Muscle layer of duodenum (tissue), 2 donors: ENCODE results near the gene APCDD1.

Experiments
- H3K27ac ChIP-seq: one replicate; pipeline ENCODE4 v1.7.0; 2013; ENCODE audit warnings: mild to moderate bottlenecking, low read length
- H3K27me3 ChIP-seq: one replicate; pipeline ENCODE4 v1.7.0; 2013; ENCODE audit warnings: low read depth, mild to moderate bottlenecking, control low read depth, low read length
- H3K36me3 ChIP-seq, 2 donors: one replicate each; pipeline ENCODE4 v1.7.0; 2013; ENCODE audit warnings: low read length in 2 of 2, control low read depth in 1 of 2, mild to moderate bottlenecking in 1 of 2; ENCODE audit not compliant: insufficient read depth in 2 of 2, control insufficient read depth in 1 of 2
- H3K4me1 ChIP-seq, 2 donors: one replicate each; pipeline ENCODE4 v1.7.0; 2013; ENCODE audit warnings: low read length in 2 of 2, mild to moderate bottlenecking in 2 of 2, control low read depth in 1 of 2, moderate library complexity in 1 of 2; ENCODE audit not compliant: insufficient read depth in 2 of 2, control insufficient read depth in 1 of 2
- H3K4me3 ChIP-seq, 2 donors: one replicate each; pipeline ENCODE4 v1.7.0; 2013; ENCODE audit warnings: low read length in 2 of 2, low read depth in 1 of 2, mild to moderate bottlenecking in 1 of 2
- H3K9me3 ChIP-seq, 2 donors: one replicate each; pipeline ENCODE4 v1.7.0; 2013; ENCODE audit warnings: low read length in 2 of 2, control low read depth in 1 of 2, mild to moderate bottlenecking in 1 of 2; ENCODE audit not compliant: control insufficient read depth in 1 of 2
- donor health status: healthy.

Gene APCDD1

GRCh38 chr18:10454681-10455557, 484 bp downstream of the APCDD1 start:
- Histone ChIP-seq H3K9me3 (no peaks in the 10 kb centered on the region), H3K36me3 (no peaks in the 10 kb centered on the region), H3K27me3 (no peaks in the 10 kb centered on the region), H3K27ac (no peak overlapping the region), H3K4me1 (peaks cover 0 to 3% of the 10 kb centered on the region in 2 donors), H3K4me3 (peak overlapping the region; percentile 64 to 73)

GRCh38 chr18:10455726-10456453, 1.5 kb downstream of the APCDD1 start:
- Histone ChIP-seq H3K36me3 (no peaks in the 10 kb centered on the region), H3K27me3 (no peaks in the 10 kb centered on the region), H3K9me3 (no peaks in the 10 kb centered on the region), H3K4me3 (peak overlapping the region; percentile 64 to 73), H3K4me1 (peaks cover 0 to 3% of the 10 kb centered on the region in 2 donors), H3K27ac (no peak overlapping the region)

DNA sequence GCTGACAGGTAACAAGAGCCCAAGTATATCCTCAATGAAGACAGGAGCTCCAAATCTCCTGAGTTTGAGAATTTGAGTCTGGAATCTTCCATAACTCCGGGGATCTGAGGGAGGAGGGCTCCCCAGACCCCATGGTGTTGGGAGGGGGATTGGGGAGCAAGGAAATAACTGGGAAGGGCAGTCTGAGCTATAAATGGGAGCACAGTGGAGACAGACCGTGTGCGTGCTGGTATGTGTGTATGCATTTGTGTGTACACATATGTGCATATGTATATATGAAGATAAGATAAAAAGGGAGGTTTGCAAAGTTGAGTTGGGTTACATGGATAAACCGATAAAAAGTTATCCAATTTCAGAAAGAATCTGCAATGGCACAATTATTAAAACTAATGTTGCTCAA, 2.3 kb downstream of the APCDD1 start:
- Histone ChIP-seq H3K36me3 (no peaks in the 10 kb centered on the region), H3K4me3 (peak overlapping the region; percentile 64 to 73), H3K9me3 (no peaks in the 10 kb centered on the region), H3K27me3 (no peaks in the 10 kb centered on the region), H3K27ac (no peak overlapping the region), H3K4me1 (peaks cover 0 to 3% of the 10 kb centered on the region in 2 donors)

DNA sequence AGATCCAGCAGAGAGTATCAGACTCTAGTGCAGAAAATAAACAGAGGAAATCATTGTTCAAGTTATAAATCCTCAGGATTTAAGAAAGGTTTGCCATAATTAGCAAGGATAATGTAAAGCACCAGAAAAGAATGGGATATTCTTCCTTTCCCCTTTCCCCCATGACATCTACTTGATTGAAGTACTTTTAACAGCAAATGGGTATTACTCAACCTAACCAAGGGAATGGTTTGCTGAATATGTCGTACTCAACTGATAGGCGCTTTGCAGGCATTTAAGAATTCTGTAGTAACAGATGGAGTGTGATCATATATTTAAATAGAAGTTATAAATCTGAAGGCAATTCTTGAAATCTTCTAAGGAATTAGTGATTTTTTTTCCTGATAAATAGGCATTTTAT, 2.7 kb downstream of the APCDD1 start:
- no peaks in the 10 kb centered on the region for H3K36me3 ChIP-seq
- H3K27me3 ChIP-seq = no peaks in the 10 kb centered on the region
- H3K4me3 ChIP-seq = peak overlapping the region; percentile 64 to 73
- no peaks in the 10 kb centered on the region for H3K9me3 ChIP-seq
- H3K4me1 ChIP-seq = peaks cover 0 to 3% of the 10 kb centered on the region in 2 donors
- H3K27ac ChIP-seq = no peak overlapping the region

DNA sequence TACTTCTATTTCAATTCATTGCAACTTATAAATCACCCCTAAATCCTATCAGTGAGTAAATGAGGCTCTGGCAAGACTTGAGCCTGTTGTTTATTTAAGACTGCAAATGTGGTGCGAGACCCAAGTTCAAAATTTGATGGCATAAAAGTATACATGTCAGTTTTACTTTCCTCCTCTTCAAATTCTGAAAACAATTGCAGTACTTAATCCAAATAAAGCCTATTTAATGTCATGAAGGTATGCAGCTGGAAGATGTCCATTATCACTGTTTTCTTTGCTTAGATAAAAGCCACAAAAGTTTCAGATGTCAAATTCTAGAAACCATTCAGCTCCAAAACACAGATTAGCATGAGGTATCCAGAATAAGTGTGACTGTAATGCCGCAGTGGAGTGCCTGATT, 3.3 kb downstream of the APCDD1 start:
- no peak overlapping the region for H3K27ac ChIP-seq
- H3K36me3 ChIP-seq = no peaks in the 10 kb centered on the region
- no peaks in the 10 kb centered on the region for H3K9me3 ChIP-seq
- no peak overlapping the region for H3K4me3 ChIP-seq
- peaks cover 0 to 3% of the 10 kb centered on the region in 2 donors for H3K4me1 ChIP-seq
- H3K27me3 ChIP-seq = no peaks in the 10 kb centered on the region

- Histone ChIP-seq H3K4me1 (peaks cover 0 to 3% of the 10 kb centered on the region in 2 donors), H3K4me3 (no peak overlapping the region), H3K27me3 (no peaks in the 10 kb centered on the region), H3K27ac (no peak overlapping the region), H3K36me3 (no peaks in the 10 kb centered on the region), H3K9me3 (no peaks in the 10 kb centered on the region)
Observed at GRCh38 chr18:10458691-10459090, 4.3 kb downstream of the APCDD1 start.

- Histone ChIP-seq H3K27ac (no peak overlapping the region), H3K9me3 (no peaks in the 10 kb centered on the region), H3K27me3 (no peaks in the 10 kb centered on the region), H3K36me3 (no peaks in the 10 kb centered on the region), H3K4me3 (no peak overlapping the region), H3K4me1 (no peaks in the 10 kb centered on the region)
Observed at GRCh38 chr18:10459587-10459986, 5.2 kb downstream of the APCDD1 start.

DNA sequence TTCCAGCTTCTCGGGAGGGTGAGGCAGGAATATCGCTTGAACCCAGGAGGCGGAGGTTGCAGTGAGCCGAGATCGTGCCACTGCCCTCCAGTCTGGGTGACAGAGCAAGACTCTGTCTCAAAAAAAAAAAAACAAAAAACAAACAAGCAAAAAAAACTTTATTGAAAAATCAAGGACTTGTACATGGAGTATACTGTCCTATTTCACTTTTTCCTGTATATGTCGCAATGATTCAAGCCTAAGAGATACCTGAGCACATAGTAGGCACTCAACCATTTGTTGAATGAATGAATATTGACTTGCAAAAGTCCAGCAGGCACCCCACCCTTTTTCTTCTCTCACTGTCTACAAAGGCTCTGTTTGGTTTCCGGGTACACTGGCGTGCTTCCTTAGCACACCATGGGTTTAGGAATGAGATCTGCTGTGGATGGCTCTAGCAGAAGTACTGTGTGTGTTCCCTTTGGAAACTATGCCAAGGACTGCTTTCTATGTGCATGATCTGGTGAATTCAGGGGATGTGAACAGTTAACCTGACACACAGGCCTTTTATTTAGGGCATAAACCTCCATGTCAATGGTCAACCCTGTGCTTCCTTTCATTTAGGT, 6.1 kb downstream of the APCDD1 start:
- Histone ChIP-seq H3K36me3 (no peaks in the 10 kb centered on the region), H3K4me1 (no peaks in the 10 kb centered on the region), H3K27ac (no peak overlapping the region), H3K4me3 (no peak overlapping the region), H3K27me3 (no peaks in the 10 kb centered on the region), H3K9me3 (no peaks in the 10 kb centered on the region)

GRCh38 chr18:10461989-10462388, 7.6 kb downstream of the APCDD1 start:
- Histone ChIP-seq H3K9me3 (no peaks in the 10 kb centered on the region), H3K27me3 (no peaks in the 10 kb centered on the region), H3K4me1 (no peaks in the 10 kb centered on the region), H3K4me3 (no peak overlapping the region), H3K27ac (no peak overlapping the region), H3K36me3 (no peaks in the 10 kb centered on the region)

DNA sequence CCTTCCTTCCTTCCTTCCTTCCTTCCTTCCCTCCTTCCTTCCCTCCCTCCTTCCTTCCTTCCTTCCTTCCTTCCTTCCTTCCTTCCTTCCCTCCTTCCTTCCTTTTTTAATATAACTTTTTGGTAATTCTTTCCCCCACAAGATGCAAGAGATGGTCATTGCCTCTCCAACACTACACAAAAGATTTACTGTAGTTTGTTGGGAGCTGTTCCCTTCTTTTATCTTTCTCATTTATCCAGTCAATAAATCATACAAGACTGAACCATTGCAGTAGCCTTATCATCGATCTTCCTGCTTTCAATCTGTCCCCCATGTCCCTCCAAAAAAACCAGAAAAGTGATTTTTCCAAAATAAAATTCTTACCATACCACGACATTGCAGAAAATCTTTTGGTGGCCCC, 8.2 kb downstream of the APCDD1 start:
- Histone ChIP-seq H3K9me3 (no peaks in the 10 kb centered on the region), H3K4me1 (no peaks in the 10 kb centered on the region), H3K27ac (no peak overlapping the region), H3K27me3 (no peaks in the 10 kb centered on the region), H3K4me3 (no peak overlapping the region), H3K36me3 (no peaks in the 10 kb centered on the region)

GRCh38 chr18:10463096-10463495, 8.7 kb downstream of the APCDD1 start:
- no peak overlapping the region for H3K4me3 ChIP-seq
- H3K9me3 ChIP-seq = no peaks in the 10 kb centered on the region
- H3K4me1 ChIP-seq = no peaks in the 10 kb centered on the region
- no peaks in the 10 kb centered on the region for H3K36me3 ChIP-seq
- no peak overlapping the region for H3K27ac ChIP-seq
- no peaks in the 10 kb centered on the region for H3K27me3 ChIP-seq
